Progenitor cell of endocrine pancreas (in vitro differentiated cells): ENCODE measurements around the gene SPDYE4. TPM values are rescaled to one million over a fixed set of nuclear protein-coding genes. Genes with fewer than 3 reads are reported as not detected.
A peak's percentile ranks its signal among the peaks of the same experiment; 100 is the strongest.

Experiments used
- DNase-seq: peaks from one replicate; pipeline ENCODE4 v3.0.0; 2021; ENCODE audit warnings: low spot score; ENCODE audit not compliant: unreplicated experiment
- H3K27ac Mint-ChIP-seq: 2 replicates; pipeline ENCODE4 v1.8.0; 2021; ENCODE audit warnings: mild to moderate bottlenecking, moderate library complexity, mixed read lengths
- H3K27me3 Mint-ChIP-seq: 2 replicates; pipeline ENCODE4 v1.8.0; 2021; ENCODE audit warnings: mixed read lengths
- H3K36me3 Mint-ChIP-seq: 2 replicates; pipeline ENCODE4 v1.8.0; 2022; ENCODE audit warnings: mixed read lengths; ENCODE audit not compliant: insufficient read depth
- H3K4me1 Mint-ChIP-seq: 2 replicates; pipeline ENCODE4 v1.8.0; 2021; ENCODE audit warnings: low read depth, mixed read lengths
- H3K4me3 Mint-ChIP-seq: 2 replicates; pipeline ENCODE4 v1.8.0; 2021; ENCODE audit warnings: low read depth, mild to moderate bottlenecking, moderate library complexity, mixed read lengths
- H3K9me3 Mint-ChIP-seq: 2 replicates; pipeline ENCODE4 v1.8.0; 2021; ENCODE audit warnings: low read depth, mixed read lengths
- CTCF ChIP-seq: fragments of 200-600 bp; sonication (generic); IDR thresholded peaks from one replicate; pipeline ENCODE4 v1.5.0; 2021; ENCODE audit warnings: antibody characterized with exemption, mild to moderate bottlenecking; ENCODE audit not compliant: unreplicated experiment
- total RNA-seq: library from RNA; stranded (reverse); gene quantifications from 2 replicates; pipeline ENCODE4 v1.2.1, GENCODE V29; 2021

Gene SPDYE4
- total RNA-seq, 1 donor from 2014 or later: not detected

GRCh38 chr17:8744086-8744785 lies 14.1 kb downstream of the SPDYE4 start:
- no peak for TF ChIP-seq CTCF
- Mint-ChIP-seq H3K27ac (no peak overlapping the region), H3K4me3 (peak overlapping the region; percentile 40), H3K4me1 (peaks cover 1% of the 10 kb centered on the region), H3K9me3 (no peaks in the 10 kb centered on the region), H3K36me3 (no peaks in the 10 kb centered on the region), H3K27me3 (peaks cover 29% of the 10 kb centered on the region)
- no peak for DNase-seq

GRCh38 chr17:8742819-8743218 lies 15.5 kb downstream of the SPDYE4 start:
- Mint-ChIP-seq H3K4me3 (no peak overlapping the region), H3K27me3 (peaks cover 22% of the 10 kb centered on the region), H3K9me3 (no peaks in the 10 kb centered on the region), H3K27ac (peak overlapping the region; percentile 29), H3K4me1 (peaks cover 11% of the 10 kb centered on the region), H3K36me3 (no peaks in the 10 kb centered on the region)
- no peak for DNase-seq
- TF ChIP-seq CTCF: no peak

- Mint-ChIP-seq H3K27ac (no peak overlapping the region), H3K27me3 (peaks cover 17% of the 10 kb centered on the region), H3K9me3 (no peaks in the 10 kb centered on the region), H3K4me3 (no peak overlapping the region), H3K36me3 (no peaks in the 10 kb centered on the region), H3K4me1 (peaks cover 11% of the 10 kb centered on the region)
- TF ChIP-seq CTCF: no peak
- no peak for DNase-seq
Observed at GRCh38 chr17:8742274-8742673, 16.1 kb downstream of the SPDYE4 start.

GRCh38 chr17:8741771-8742170 lies 16.6 kb downstream of the SPDYE4 start:
- DNase-seq: no peak
- Mint-ChIP-seq H3K27ac (no peak overlapping the region), H3K9me3 (no peaks in the 10 kb centered on the region), H3K36me3 (no peaks in the 10 kb centered on the region), H3K4me3 (no peak overlapping the region), H3K4me1 (peaks cover 11% of the 10 kb centered on the region), H3K27me3 (peaks cover 14% of the 10 kb centered on the region)
- no peak for TF ChIP-seq CTCF

GRCh38 chr17:8741366-8741765 lies 17.0 kb downstream of the SPDYE4 start:
- TF ChIP-seq CTCF: no peak
- Mint-ChIP-seq H3K9me3 (no peaks in the 10 kb centered on the region), H3K27ac (no peak overlapping the region), H3K4me1 (peaks cover 14% of the 10 kb centered on the region), H3K36me3 (no peaks in the 10 kb centered on the region), H3K27me3 (peaks cover 13% of the 10 kb centered on the region), H3K4me3 (no peak overlapping the region)
- DNase-seq: no peak
